NCI-H2029 (cell line): ENCODE data around the gene INHBE.
"Not testable (repeated sequence)": the region's sequence is repeated elsewhere in the genome, so short reads cannot be mapped to it uniquely, and the experiment has no call there.

Experiments
- DNase-seq: peaks from one replicate; lab custom pipeline; 2025; lab: John Stamatoyannopoulos, UW

INHBE gene

DNA sequence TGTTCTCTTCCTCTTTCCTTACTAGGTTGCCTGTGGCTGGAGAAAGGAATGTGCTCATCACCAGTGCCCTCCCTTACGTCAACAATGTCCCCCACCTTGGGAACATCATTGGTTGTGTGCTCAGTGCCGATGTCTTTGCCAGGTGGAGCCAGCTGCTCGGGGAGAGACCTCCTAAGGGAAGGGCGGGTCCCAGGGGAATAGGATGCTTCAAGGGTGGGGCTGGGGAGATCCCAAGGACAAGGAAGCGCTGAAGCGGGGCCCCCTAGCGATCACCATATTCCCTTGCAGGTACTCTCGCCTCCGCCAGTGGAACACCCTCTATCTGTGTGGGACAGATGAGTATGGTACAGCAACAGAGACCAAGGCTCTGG is 43.0 kb downstream of the INHBE start:
- DNase-seq: no peak

DNA sequence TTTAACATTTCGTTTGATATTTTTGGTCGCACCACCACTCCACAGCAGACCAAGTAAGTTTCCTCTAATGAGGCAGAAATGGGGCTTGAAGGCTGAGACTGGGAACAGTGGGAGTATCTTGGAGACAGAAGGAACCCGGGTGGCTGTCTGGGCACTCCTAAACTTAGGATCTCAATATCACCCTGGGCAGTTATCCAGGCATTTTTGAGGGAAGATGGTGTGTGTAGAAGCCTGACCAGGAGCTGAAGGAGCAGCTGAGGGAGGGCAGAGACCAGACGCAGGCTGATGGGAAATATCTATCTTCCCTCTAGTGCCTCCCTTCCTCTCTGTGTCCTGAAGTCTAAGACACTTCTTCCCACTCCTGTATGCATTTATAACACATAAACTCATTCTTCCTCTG is 43.5 kb downstream of the INHBE start:
- DNase-seq: no peak

DNA sequence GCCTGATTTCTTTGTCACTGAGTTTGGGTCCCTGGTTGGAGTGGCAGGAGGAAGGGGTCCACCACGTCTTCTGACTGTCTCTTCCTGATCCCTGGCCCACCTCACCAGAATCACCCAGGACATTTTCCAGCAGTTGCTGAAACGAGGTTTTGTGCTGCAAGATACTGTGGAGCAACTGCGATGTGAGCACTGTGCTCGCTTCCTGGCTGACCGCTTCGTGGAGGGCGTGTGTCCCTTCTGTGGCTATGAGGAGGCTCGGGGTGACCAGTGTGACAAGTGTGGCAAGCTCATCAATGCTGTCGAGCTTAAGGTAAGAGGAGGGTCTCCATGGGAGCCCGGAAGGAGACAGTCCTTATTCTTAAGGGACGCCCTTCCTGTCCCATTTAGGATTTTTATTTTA is 45.1 kb downstream of the INHBE start:
- no peak for DNase-seq

DNA sequence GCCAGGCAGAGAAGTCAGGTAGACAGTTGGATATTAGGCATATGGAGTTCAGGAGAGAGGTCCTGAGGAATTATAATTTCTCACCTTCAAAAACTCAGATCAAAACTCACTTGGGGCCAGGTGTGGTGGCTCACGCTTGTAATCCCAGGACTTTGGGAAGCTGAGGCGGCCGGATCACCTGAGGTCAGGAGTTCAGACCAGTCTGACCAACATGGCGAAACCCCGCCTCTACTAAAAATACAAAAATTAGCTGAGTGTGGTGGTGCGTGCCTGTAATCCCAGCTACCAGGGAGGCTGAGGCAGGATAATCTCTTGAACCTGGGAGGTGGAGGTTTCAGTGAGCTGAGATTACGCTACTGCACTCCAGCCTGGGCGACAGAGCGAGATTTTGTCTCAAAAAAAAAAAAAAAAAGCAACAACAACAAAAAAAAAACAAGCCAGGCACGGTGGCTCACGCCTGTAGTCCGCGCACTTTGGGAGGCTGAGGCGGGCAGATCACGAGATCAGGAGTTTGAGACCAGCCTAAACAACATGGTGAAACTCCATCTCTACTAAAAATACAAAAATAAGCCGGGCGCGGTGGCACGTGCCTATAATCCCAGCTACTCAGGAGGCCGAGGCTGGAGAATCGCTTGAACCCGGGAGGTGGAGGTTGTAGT is 47.3 kb downstream of the INHBE start:
- DNase-seq: not testable (repeated sequence)

DNA sequence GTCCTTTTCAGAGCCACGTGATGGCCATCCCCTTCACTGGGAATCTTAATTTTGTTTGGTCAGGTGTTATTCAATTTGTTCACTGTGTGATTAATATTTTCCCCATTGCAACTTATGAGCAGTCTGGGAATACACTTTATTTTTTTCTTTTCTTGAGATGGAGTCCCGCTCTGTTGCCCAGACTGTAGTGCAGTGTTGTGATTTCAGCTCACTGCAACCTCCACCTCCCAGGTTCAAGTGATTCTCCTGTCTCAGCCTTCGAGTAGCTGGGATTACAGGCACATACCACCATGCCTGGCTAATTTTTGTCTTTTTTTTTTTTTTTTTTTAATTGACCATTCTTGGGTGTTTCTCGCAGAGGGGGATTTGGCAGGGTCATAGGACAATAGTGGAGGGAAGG is 51.4 kb downstream of the INHBE start:
- DNase-seq: not testable (repeated sequence)
